HG03439 (cell line): ENCODE data around the gene AKAP4.
A peak's percentile ranks its signal among the peaks of the same experiment; 100 is the strongest.

Experiments
- ATAC-seq: cut with Tn5 transposase; IDR thresholded peaks from one replicate; pipeline ENCODE4 v1.9.1; 2021; ENCODE audit warnings: mild to moderate bottlenecking, moderate library complexity; ENCODE audit not compliant: unreplicated experiment

The AKAP4 gene, protein sequence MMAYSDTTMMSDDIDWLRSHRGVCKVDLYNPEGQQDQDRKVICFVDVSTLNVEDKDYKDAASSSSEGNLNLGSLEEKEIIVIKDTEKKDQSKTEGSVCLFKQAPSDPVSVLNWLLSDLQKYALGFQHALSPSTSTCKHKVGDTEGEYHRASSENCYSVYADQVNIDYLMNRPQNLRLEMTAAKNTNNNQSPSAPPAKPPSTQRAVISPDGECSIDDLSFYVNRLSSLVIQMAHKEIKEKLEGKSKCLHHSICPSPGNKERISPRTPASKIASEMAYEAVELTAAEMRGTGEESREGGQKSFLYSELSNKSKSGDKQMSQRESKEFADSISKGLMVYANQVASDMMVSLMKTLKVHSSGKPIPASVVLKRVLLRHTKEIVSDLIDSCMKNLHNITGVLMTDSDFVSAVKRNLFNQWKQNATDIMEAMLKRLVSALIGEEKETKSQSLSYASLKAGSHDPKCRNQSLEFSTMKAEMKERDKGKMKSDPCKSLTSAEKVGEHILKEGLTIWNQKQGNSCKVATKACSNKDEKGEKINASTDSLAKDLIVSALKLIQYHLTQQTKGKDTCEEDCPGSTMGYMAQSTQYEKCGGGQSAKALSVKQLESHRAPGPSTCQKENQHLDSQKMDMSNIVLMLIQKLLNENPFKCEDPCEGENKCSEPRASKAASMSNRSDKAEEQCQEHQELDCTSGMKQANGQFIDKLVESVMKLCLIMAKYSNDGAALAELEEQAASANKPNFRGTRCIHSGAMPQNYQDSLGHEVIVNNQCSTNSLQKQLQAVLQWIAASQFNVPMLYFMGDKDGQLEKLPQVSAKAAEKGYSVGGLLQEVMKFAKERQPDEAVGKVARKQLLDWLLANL

DNA sequence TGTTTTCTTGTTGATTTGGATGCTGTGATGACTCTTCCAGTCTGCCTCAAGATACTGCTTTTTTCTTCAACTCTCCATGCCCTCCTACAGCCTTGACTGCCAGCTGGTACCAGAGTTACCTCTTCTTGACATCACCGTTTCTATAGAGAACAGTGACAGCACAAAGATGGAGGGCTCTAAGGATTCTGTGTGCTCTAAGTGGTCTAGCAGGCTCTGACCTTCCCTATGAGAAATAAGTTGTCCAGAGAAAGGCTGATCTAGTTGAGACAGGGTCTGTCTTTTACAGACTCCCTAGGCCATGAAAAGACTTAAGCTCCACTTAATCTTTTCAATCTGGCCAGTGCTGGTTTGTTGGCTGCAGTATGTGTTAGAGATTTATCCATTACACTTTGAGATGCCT lies at the start of gene AKAP4:
AKAP4 (minus strand) TSS at position 101 of the 400 bp plus-strand sequence. CDS start 118 bp downstream, outside the sequence.
- no peak for ATAC-seq

DNA sequence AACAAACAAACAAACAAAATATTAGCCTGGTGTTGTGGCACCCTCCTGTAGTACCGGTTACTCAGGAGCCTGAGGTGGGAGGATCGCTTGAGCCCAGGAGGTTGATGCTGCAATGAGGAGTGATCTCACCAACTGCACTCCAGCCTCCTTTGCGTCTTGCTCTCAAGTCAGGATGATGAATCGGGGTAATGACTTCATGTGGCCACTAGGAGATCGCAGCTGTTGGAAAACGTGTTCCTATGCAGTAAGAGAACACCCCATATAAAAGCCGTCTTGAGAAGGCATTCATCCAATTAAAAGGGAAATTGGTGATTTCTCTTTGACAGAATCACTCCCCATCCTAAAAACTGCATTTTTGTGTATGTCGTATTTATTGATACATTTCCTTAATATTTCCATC lies 10.7 kb upstream of the AKAP4 start:
- no peak for ATAC-seq

DNA sequence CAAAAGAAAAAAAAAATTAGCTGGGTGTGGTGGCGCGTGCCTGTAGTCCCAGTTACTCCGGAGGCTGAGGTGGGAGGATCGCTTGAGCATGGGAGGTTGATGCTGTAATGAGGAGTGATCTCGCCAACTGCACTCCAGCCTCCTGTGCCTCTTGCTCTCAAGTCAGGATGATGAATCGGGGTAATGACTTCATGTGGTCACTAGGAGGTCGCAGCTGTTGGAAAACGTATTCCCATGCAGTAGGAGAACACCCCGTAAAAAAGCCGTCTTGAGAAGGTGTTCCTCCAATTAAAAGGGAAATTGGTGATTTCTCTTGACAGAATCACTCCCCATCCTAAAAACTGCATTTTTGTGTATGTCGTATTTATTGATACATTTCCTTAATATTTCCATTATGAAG lies 5.9 kb upstream of the AKAP4 start:
- ATAC-seq, result no peak

DNA sequence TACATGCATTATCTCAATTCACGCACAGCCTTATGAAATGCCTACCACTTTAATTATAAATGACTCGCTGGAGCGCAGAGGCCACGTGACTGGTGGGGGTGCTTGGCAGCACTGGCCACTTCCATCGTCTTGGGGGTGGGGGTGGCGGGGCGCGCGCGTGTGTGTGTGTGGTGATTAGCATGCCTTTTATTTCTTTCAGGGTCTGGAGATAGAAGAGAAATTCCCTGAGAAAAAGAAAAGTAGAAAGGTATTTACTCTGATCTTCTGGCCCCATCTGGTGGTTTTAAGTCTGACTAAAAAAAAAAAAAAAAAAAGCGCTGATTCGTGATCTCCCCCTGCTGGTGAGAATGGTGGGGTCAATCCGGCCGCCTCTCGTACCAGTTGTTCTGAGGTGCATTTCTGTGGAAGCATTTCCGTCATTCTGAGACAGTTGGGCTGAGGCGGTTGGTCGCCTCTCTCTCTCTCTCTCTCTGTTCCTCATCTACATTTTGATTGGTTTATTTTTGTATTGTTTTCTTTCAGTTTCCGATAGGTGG lies 3.6 kb upstream of the AKAP4 start, which contains the start of gene CCNB3:
CCNB3 (plus strand) TSS at position 402 of the 536 bp plus-strand sequence. CDS start 80,399 bp downstream, outside the sequence.
- ATAC-seq, result peak; percentile 95

DNA sequence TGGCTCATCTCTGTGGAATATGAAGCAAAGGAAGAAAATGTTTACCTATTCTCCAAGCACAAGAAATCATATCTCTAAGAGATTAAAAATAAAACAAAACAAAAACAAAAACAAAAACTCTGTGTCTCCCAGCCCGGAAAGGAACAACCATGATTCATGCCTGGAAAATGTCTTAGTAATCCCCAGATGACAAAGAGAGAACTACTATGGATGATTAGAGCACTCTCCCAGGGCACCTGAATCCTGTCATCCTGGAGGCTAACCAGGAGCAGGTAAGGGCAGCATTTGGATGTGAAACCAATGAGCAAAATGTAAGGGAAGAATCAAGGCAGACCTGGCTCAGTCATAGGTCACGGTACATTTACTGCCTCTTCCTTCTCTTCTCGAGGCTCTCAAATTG lies 1.7 kb upstream of the AKAP4 start:
- no peak for ATAC-seq

DNA sequence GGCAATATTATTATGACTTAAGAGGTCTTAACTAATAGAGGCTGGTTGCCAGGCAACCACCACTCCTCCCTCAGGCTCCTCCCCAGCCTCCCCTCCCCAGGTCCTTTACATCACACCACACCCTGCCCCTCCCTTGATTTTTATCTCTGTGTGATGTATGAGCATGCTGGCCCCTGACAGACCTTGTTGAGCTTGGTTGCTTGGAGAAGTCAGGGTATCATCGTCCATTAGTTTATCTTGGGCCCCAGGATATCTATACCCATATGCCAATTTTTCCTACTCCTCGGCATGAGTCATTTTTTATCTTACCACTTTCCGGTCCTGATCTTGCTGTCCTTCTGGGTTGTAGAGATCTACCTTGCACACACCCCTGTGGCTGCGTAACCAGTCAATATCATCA lies 2.5 kb downstream of the AKAP4 start:
- ATAC-seq, result no peak

DNA sequence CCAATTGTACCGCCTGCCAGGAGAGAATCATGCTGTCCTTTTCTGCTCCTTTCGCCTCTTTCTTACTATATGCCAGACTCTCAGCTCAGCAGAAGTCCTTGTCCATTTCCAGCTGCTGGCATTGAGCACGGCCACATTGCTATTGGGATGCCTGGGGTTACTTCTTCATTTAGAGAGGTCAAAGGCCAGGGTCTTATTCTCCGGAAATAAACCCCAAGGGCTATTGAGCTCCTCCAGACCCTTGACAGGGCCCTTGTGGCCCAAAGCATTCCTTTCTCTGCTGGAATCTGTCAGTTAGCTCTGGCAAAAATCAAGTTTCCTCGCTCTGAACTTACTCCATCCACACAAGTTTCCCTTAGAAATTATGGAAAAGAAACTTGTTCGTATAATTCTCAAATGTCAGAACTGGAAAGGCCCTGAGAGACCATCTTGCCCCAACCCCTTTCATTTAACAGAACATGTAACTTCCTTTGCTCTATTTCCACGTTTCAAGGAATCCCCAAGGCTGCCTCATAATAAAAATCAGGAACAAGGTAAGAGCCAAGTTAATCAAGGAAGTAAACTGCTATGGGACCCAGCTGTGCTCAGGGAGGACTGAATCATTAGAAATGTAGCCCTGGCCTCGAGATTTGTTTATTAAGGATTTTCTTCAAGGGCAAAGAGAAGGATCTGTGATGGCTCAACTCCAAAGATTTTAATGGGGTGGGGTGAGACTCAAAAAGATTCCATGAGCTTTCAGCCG lies 11.8 kb downstream of the AKAP4 start:
- no peak for ATAC-seq

DNA sequence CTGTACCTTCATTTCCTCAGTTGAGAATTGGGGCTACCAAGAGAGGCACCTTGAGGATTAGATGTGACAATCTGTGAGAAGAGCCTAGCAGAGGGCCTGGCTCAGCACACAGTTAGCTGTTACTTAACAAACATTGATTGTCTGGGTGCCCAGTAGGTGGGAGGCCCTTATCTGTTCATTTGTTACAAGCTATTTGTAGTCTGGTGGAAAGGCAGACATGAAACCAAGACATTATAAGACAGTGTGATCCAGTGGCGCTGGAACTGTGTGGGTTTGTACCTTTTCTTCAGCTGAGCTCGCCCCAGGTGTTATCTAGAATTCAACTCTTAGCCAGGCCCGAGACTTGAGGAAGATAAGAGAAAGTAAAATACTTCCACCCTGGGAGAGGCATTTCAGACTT lies 16.9 kb downstream of the AKAP4 start:
- ATAC-seq, result no peak

DNA sequence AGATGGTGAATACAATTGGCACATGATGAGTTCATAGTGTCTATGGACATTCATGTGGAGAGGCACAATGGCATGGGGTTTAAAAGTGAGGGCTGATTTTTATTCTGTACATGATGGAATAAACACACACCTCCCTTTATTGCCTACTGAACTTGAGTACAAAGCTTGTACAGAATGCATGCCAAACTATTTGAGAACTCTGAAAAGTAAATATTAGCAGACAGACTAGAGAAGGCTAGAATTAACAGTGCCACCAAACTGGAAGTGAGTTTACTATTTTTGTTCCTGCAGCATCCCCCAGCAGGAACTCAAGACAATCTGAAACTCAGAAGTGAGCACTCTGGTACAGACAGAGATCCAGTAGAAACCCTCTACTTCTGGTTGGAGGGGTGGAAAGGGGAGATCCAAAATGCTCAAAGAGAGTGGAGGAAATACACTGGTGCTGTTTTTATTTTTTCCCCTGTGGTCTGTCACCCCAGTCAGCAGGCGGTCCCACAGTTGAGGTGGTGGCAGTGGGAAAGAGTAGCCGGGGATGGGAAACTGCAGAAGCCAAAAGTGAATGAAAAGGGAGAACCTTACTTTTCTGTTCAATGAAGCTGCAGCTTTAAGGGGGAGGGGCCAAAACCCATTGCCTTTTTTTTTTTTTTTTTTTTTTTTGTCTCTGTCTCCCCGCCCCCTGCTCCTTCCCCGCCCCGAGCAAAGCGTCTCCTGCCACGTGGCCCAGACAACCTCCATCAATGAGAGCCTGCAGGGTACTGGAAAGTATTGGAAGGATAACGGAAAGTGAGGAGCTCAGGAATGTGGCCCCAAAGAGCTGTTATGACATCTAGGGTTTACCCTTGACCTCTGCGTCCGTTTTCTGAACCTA lies 20.5 kb downstream of the AKAP4 start:
- no peak for ATAC-seq

DNA sequence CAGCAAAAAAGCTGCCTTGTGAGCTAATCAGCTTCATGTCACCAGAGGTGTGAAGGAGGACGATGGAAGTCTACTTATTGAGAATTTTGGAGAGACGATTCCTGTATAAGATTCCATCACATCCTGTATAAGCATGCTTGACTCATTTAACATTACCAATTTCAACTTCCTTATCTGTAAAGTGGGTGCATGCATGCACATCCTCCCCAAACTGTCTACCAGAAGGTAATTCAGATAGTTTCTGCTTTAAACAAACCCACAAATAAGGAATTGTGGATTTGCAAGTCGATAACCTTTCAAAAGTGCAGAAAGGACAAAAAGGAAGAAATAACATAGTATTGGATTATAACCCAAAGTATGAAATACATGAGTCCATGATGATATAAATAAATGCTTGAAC lies 31.1 kb downstream of the AKAP4 start:
- ATAC-seq, result no peak

DNA sequence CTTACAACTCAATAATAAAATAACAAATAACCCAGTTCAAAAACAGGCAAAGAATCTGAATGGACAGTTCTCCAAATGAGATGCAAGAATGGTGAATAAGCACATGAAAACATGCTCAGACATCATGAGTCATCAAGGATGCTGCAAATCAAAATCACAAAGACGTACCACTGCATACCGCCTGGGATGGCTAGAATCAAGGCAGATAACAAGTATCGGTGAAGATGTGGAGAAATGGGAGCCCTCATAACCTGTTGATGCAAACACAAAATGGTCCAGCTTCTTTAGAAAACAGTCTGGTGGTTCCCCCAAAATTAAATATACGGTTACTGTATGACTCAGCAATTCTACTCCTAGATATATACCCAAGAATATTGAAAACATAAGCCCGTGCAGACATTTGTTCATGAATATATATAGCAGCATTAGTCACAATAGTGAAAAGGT lies 32.5 kb downstream of the AKAP4 start:
- ATAC-seq, result no peak

DNA sequence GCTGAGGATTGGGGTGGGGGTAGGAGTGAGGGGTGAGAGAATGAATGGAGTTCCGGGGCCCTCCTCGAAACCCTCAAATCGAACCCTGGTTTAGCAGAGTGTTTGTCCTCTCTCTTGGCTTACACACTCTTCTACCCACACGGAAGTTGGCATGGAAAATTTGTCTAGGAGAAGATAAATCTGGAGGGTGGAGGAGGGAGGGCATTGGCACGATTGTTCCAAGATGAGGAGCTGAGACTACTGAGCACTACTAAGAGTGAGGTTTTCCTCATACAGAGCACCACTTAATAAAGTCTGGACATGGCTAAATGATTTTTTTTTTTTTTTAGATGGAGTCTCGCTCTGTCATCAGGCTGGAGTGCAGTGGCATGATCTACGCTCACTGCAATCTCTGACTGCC lies 33.4 kb downstream of the AKAP4 start:
- no peak for ATAC-seq

DNA sequence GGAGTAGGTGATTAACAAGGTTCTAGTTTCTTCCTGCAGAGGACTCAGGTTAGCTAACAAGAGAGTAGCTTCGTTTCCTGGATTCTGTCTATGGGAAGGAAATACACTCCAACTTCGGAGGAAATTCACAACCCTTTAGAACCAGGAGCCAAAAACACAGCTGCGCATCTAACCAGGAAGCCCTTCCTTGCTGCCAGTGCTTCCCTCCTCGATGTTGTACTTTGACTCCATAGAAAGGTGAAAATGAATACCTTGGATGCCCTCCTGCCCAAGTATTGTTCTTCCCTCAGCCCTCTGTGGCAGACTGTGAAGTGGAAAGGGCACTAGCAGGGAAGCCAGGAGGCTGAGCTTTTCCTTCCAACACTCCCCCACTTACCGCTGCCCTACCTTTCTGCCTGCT lies 35.1 kb downstream of the AKAP4 start:
- no peak for ATAC-seq

DNA sequence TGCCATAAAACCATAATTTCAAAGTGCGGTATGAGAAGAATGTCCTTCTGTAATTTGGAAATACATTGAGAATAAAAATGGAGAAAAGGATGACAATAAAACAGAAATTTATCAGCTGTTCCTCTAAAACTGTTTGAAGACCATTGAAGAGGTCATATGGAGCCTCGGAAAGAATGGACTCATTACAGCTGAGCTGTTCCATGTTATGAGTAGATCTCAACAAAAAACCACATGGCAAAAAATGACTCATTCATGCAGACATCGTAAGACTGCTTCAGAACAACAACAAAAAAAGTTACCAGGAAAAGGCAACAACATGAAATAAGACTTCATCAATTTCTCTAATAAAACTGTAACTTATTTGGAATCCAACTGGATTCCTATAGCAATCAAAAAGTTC lies 39.7 kb downstream of the AKAP4 start:
- ATAC-seq, result no peak

DNA sequence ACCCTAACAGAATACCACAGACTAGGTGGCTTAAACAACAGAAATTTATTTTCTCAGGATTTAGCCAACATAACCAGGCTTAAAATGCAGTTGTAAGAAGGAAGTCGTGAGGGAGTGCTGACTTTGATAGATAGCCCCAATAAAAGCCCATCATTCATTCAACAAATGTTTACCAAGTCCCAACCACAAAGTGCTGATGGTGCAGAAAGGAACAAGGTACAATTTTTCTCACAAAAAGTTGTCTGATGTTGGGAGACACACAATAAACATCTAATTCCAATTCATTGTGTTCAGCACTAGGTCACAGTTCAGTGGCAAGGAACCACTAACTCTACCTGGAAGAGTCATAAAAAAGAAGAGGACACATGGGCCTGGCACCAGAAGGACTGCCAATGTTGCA lies 42.2 kb downstream of the AKAP4 start:
- no peak for ATAC-seq

DNA sequence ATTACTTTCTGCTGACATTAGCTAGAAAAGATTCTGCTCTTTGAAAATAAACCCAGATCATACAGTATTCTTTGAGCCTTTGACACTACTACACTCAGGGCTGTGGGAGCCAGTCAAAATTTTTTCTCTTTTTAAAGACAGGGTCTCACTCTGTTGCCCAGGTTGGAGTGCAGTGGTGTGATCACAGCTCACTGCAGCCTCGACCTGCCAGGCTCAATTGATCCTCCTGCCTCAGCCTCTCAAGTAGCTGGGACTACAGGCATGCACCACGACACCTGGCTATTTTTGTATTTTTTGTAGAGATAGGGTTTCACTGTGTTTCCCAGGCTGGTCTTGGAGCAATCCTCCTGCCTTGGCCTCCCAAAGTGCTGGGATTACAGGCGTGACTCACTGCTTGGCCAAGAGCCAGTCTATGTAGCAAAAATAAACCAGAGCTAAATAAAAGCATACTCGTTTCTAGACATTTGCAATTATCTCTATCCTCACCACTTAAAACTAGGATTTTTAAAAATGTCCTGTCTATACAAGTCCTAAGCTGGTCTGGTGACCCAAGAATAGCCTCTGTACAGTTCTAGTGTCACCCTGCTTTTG lies 43.2 kb downstream of the AKAP4 start:
- no peak for ATAC-seq

DNA sequence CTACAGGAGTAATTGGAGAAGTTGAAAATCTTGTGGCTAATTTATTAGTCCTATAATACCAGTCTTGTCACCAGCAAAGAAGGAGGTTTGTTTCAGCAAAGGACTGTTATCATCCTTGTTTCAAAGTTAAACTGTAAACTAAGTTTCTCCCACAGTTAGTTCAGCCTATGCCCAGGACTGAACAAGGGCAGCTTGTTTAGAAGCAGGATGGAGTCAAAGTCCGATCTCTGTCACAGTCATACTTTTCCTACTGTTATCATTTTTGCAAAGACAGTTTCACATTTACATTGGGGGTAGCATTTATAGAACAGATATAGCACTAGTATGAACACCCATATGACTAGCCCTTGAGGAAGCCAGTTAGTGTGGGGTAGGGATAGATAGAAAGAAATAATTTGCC lies 46.4 kb downstream of the AKAP4 start:
- no peak for ATAC-seq

DNA sequence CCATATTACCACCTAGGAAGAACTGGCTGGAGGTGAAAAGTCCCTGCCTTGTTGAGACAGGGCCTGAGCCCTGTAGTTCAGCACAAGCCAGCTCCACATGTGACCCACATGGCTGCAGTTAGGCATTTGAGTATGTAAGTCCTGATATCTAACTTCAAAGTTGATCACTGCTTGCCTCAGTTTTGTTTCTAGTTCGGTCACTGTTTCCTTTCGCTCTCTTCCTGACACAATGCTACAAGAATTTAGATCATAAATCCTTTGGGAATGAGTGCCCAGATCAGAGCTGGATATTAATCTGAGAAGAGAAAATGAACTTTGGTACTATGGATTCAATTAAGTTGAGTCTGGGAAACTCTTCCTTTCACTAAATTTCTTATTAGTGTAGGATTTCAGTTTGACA lies 48.4 kb downstream of the AKAP4 start:
- ATAC-seq, result no peak

DNA sequence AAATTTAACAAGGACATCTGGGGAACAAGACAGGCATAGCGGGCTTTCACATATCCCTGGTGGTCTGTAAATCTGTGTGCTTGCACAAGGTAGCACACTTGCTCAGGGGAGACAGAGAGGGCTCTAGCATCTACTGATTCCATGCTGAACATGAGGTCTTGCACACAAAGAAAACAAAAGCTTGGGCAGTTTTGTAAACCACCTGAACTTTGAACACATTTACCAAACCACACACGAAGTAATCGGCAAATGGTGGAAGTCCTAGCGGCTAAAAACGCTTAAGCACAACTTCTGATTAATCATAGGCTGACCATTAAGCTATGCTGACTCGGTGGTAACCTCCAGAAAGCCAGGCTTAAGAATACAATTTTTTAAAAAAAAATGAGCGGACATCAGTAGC lies 52.8 kb downstream of the AKAP4 start:
- no peak for ATAC-seq
